ENCODE results near the gene BRD7.
A peak's percentile ranks its signal among the peaks of the same experiment; 100 is the strongest.

The BRD7 gene

GRCh38 chr16:50267651-50268050 is 101.1 kb downstream of the BRD7 start:
- peak overlapping the region; percentile 61 for H3K4me2 ChIP-seq (ENCODE audit: low read depth, low read length, poor library complexity, severe bottlenecking)
- H4K20me1 ChIP-seq (ENCODE audit: low read depth, low read length), result no peaks in the 10 kb centered on the region
- no peaks in the 10 kb centered on the region for H3K79me2 ChIP-seq (ENCODE audit: insufficient read depth, low read length)
- TF ChIP-seq EZH2phosphoT487 (conservative IDR thresholded peaks at IDR 0.05; ENCODE audit: low read length) (no peak), CTCF (IDR thresholded peaks at IDR 0.05; ENCODE audit: insufficient read depth, low read length, poor library complexity, severe bottlenecking) (no peak)
- no peaks in the 10 kb centered on the region for H3F3A ChIP-seq (ENCODE audit: insufficient read depth)
- H3K27ac ChIP-seq (ENCODE audit: low read depth, low read length), result no peak overlapping the region
- no peak overlapping the region for H3K4me3 ChIP-seq (ENCODE audit: insufficient read depth, low read length, poor library complexity, severe bottlenecking)
- no peaks in the 10 kb centered on the region for H3K9me2 ChIP-seq (replicated peaks; ENCODE audit: insufficient read depth, low read length)
- no peaks in the 10 kb centered on the region for H3K27me3 ChIP-seq (ENCODE audit: low read length)
- no peak overlapping the region for H2AFZ ChIP-seq (ENCODE audit: low read depth, low read length, severe bottlenecking)
- no peaks in the 10 kb centered on the region for H3K9me3 ChIP-seq (ENCODE audit: insufficient read depth, low read length)
- H3K36me3 ChIP-seq (ENCODE audit: low read length), result no peaks in the 10 kb centered on the region
- 0 out of 2 replicates have a peak overlapping the region, but pooled peaks have one; percentile 60 for H3K9ac ChIP-seq (ENCODE audit: low read length)

GRCh38 chr16:50267151-50267631 is 101.6 kb downstream of the BRD7 start:
- Histone ChIP-seq H3K79me2 (ENCODE audit: insufficient read depth, low read length) (no peaks in the 10 kb centered on the region), H3K27ac (ENCODE audit: low read depth, low read length) (no peak overlapping the region), H3K4me3 (ENCODE audit: insufficient read depth, low read length, poor library complexity, severe bottlenecking) (peak overlapping the region; percentile 50)

GRCh38 chr16:50266337-50267091 is 102.3 kb downstream of the BRD7 start, which contains the start of gene ADCY7:
Gene ADCY7, plus strand, starts transcription at chr16:50266551. Its CDS starts 21,629 bp downstream, at chr16:50288180.
- Histone ChIP-seq H3K4me3 (ENCODE audit: insufficient read depth, low read length, poor library complexity, severe bottlenecking) (peak within 1 kb of the TSS; percentile 50), H3K9me3 (ENCODE audit: insufficient read depth, low read length) (no peaks in the 10 kb centered on the region), H3K27me3 (ENCODE audit: low read length) (no peaks in the 10 kb centered on the region), H3K27ac (ENCODE audit: low read depth, low read length) (no peak within 1 kb of the TSS), H3K4me2 (ENCODE audit: low read depth, low read length, poor library complexity, severe bottlenecking) (peak within 1 kb of the TSS; percentile 61), H2AFZ (ENCODE audit: low read depth, low read length, severe bottlenecking) (peak within 1 kb of the TSS; percentile 7), H3K9me2 (replicated peaks; ENCODE audit: insufficient read depth, low read length) (no peaks in the 10 kb centered on the region), H3K79me2 (ENCODE audit: insufficient read depth, low read length) (no peaks in the 10 kb centered on the region), H3F3A (ENCODE audit: insufficient read depth) (no peaks in the 10 kb centered on the region), H3K9ac (ENCODE audit: low read length) (peak within 1 kb of the TSS; percentile 60), H4K20me1 (ENCODE audit: low read depth, low read length) (no peaks in the 10 kb centered on the region), H3K36me3 (ENCODE audit: low read length) (no peaks in the 10 kb centered on the region)
- TF ChIP-seq EZH2phosphoT487 (conservative IDR thresholded peaks at IDR 0.05; ENCODE audit: low read length) (no peak), CTCF (IDR thresholded peaks at IDR 0.05; ENCODE audit: insufficient read depth, low read length, poor library complexity, severe bottlenecking) (no peak)

More at GRCh38 chr16:50267151-50267631, 101.6 kb downstream of the BRD7 start:
- H3K9ac ChIP-seq (ENCODE audit: low read length), result peak overlapping the region; percentile 60; the same call in 1 of the 2 replicates
- peak overlapping the region; percentile 7 for H2AFZ ChIP-seq (ENCODE audit: low read depth, low read length, severe bottlenecking)
- no peaks in the 10 kb centered on the region for H3K27me3 ChIP-seq (ENCODE audit: low read length)
- H3F3A ChIP-seq (ENCODE audit: insufficient read depth), result no peaks in the 10 kb centered on the region
- no peaks in the 10 kb centered on the region for H3K9me3 ChIP-seq (ENCODE audit: insufficient read depth, low read length)
- no peaks in the 10 kb centered on the region for H3K9me2 ChIP-seq (replicated peaks; ENCODE audit: insufficient read depth, low read length)
- H3K36me3 ChIP-seq (ENCODE audit: low read length), result no peaks in the 10 kb centered on the region
- H3K4me2 ChIP-seq (ENCODE audit: low read depth, low read length, poor library complexity, severe bottlenecking), result peak overlapping the region; percentile 61
- H4K20me1 ChIP-seq (ENCODE audit: low read depth, low read length), result no peaks in the 10 kb centered on the region
- TF ChIP-seq CTCF (IDR thresholded peaks at IDR 0.05; ENCODE audit: insufficient read depth, low read length, poor library complexity, severe bottlenecking) (no peak), EZH2phosphoT487 (conservative IDR thresholded peaks at IDR 0.05; ENCODE audit: low read length) (no peak)
